Glutamatergic neuron (in vitro differentiated cells): ENCODE measurements around the gene HDAC4. TPM values are rescaled to one million over a fixed set of nuclear protein-coding genes. Genes with fewer than 3 reads are reported as not detected.

Experiments
- DNase-seq: peaks from one replicate; pipeline ENCODE4 v3.0.0; 2022
- H3K27ac Mint-ChIP-seq: one replicate; pipeline ENCODE4 v1.8.0; 2020; ENCODE audit warnings: mild to moderate bottlenecking, mixed read lengths, inconsistent platforms; ENCODE audit not compliant: unreplicated experiment
- H3K27me3 Mint-ChIP-seq: one replicate; pipeline ENCODE4 v1.8.0; 2020; ENCODE audit warnings: mild to moderate bottlenecking, moderate library complexity, mixed read lengths, inconsistent platforms; ENCODE audit not compliant: unreplicated experiment
- H3K36me3 Mint-ChIP-seq: one replicate; pipeline ENCODE4 v1.8.0; 2020; ENCODE audit warnings: mild to moderate bottlenecking, mixed read lengths, inconsistent platforms; ENCODE audit not compliant: unreplicated experiment
- H3K4me1 Mint-ChIP-seq: one replicate; pipeline ENCODE4 v1.8.0; 2020; ENCODE audit warnings: mild to moderate bottlenecking, low read depth, mixed read lengths, inconsistent platforms; ENCODE audit not compliant: unreplicated experiment
- H3K4me3 Mint-ChIP-seq: one replicate; pipeline ENCODE4 v1.8.0; 2020; ENCODE audit warnings: mild to moderate bottlenecking, mixed read lengths, inconsistent platforms; ENCODE audit not compliant: unreplicated experiment
- H3K9me3 Mint-ChIP-seq: one replicate; pipeline ENCODE4 v1.8.0; 2020; ENCODE audit warnings: mild to moderate bottlenecking, moderate library complexity, mixed read lengths, inconsistent platforms; ENCODE audit not compliant: unreplicated experiment
- total RNA-seq: library from RNA; stranded (reverse); fragmentation: NEBNext Ultra II Directional; extraction: Animal tissue kit (Norgen Biotek cat#: 25700); gene quantifications from one replicate; pipeline ENCODE4 v1.2.1, GENCODE V29; 2021; ENCODE audit not compliant: unreplicated experiment
- TF ChIP-seq, protein P1 (sequence below): fragments of 200-600 bp; sonication (generic); IDR thresholded peaks from one replicate; pipeline ENCODE4 v1.5.0; 2021; ENCODE audit not compliant: partially characterized antibody, unreplicated experiment

HDAC4 gene
- total RNA-seq, 1 donor from 2014 or later: 90.6 TPM

DNA sequence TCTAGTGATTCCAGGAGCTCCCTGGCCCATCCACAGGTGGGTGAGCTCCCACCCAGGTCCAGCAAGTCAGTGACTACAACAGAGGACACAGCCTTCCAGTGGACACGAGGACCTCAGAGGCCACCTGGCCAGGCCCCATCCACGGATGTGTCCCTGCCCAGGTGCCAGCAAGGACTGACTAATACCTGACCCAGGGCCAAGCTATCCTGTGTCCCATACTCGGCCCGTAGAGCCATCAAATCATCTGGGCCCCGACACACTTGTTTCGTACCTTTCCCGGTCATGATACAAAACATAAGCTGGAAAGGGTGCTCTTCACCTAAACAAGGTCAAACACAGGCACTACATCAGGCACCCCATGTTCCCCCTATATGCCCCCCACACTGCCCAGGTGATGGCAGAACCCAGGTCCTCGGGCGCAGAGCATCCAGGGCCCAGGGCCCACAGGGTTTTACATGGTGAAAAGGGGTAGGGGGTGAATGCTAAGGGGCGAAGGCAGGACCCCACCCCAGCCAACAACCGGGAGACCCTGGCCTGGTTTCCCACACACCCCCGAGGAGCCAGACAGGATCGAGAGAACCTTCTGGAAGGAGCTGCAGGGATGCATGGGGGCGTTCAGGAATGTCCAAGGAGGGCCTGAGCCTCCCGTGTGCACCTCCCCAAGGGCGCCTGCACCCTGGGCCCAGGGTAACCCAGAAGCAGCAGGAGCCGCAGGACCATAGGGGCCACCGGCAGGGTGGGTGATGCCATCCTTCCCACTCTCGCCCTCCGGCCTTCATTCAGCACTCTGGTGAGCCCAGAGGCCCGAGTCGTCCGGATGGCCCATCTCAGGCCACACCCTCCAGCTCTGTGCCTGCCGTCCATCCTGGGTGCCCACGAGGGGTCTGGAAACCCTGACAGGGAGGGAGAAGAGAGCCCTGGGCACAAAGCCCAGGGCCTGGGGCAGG, 94.3 kb downstream of the HDAC4 start:
- Mint-ChIP-seq H3K4me1 (peaks cover 64% of the 10 kb centered on the region), H3K4me3 (peak overlapping the region; percentile 9), H3K27me3 (peaks cover 4% of the 10 kb centered on the region), H3K27ac (no peak overlapping the region), H3K9me3 (peaks cover 21% of the 10 kb centered on the region), H3K36me3 (no peaks in the 10 kb centered on the region)
- DNase-seq: no peak
- TF ChIP-seq, protein P1, sequence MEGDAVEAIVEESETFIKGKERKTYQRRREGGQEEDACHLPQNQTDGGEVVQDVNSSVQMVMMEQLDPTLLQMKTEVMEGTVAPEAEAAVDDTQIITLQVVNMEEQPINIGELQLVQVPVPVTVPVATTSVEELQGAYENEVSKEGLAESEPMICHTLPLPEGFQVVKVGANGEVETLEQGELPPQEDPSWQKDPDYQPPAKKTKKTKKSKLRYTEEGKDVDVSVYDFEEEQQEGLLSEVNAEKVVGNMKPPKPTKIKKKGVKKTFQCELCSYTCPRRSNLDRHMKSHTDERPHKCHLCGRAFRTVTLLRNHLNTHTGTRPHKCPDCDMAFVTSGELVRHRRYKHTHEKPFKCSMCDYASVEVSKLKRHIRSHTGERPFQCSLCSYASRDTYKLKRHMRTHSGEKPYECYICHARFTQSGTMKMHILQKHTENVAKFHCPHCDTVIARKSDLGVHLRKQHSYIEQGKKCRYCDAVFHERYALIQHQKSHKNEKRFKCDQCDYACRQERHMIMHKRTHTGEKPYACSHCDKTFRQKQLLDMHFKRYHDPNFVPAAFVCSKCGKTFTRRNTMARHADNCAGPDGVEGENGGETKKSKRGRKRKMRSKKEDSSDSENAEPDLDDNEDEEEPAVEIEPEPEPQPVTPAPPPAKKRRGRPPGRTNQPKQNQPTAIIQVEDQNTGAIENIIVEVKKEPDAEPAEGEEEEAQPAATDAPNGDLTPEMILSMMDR: no peak

DNA sequence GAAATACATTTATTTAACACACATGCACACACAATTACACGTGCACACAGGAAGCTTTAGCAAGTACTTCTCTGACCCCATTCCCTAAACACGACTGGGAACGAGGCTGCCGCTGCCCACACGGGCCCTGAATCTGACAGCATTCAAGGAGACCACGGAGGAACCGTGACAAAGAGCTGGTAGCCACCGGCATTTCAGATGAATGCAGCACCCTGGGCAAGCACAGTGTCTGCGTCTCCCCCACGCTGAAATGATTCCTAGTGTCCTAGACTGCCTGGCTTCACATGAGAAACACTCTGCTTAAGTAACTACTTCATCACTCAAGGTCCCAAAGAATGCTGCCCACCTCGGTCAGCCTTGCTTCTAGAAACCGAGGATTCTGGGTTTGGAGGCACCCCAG, 95.0 kb downstream of the HDAC4 start:
- no peak for DNase-seq
- Mint-ChIP-seq H3K27me3 (peaks cover 6% of the 10 kb centered on the region), H3K4me3 (peak overlapping the region; percentile 9), H3K36me3 (no peaks in the 10 kb centered on the region), H3K27ac (peak overlapping the region; percentile 33), H3K9me3 (peaks cover 21% of the 10 kb centered on the region), H3K4me1 (peaks cover 63% of the 10 kb centered on the region)
- TF ChIP-seq, protein P1: no peak

DNA sequence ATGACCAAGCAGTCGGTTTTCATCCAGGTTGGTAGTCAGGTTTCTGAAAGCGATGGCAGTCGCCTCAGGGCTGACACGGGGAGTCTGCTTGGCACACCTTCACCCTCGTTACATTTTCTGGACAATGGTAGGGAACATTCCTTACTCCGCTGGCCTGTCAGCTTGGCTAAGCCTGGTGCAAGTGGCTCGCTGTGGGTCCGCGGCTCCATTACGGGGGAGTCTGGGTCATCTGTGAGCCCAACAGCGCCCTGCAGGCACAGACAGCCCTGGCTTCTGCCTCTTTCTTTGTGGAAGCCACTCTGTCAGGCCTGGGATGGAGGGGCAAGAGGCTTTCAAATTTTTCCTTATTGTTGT, 95.6 kb downstream of the HDAC4 start:
- Mint-ChIP-seq H3K4me1 (peaks cover 61% of the 10 kb centered on the region), H3K36me3 (no peaks in the 10 kb centered on the region), H3K27ac (peak overlapping the region; percentile 2), H3K9me3 (peaks cover 21% of the 10 kb centered on the region), H3K4me3 (no peak overlapping the region), H3K27me3 (peaks cover 4% of the 10 kb centered on the region)
- TF ChIP-seq, protein P1: no peak
- no peak for DNase-seq

DNA sequence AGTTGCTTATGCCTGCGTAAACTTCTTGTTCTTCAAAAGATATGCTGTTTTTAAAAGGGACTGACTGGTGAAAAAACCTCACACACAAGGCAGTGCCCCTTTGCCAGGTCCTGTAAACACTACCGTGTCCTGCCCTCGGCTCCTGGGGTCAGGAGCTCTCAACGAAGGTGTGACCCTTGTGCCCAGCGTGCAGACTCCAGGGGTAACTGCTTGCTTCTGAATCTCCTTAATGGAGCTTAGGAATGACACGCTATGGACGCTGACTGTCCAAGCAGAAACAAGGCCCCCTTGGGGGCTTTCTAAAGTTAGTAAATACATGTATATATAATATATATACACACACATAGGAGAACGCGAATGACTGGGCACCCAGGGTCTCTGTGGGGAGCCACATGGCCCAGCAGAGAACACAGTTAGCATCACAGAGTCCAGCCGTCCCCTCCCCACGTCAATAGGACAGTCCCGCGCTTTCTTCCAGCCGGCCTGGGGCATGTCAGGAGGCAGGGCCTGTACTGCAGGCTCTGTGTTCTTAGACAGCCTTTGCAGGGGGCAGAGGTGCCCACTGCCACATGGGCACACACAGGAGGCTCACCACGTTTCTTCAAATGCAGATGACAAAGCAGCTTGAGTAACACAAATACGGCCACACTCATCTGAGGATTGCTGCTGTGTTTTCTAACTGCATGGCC, 96.1 kb downstream of the HDAC4 start:
- H3K27me3 Mint-ChIP-seq: peaks cover 3% of the 10 kb centered on the region
- H3K4me3 Mint-ChIP-seq: no peak overlapping the region
- TF ChIP-seq, protein P1: no peak
- H3K27ac Mint-ChIP-seq: peak overlapping the region; percentile 2
- H3K4me1 Mint-ChIP-seq: peaks cover 61% of the 10 kb centered on the region
- H3K36me3 Mint-ChIP-seq: no peaks in the 10 kb centered on the region
- DNase-seq: no peak
- peaks cover 24% of the 10 kb centered on the region for H3K9me3 Mint-ChIP-seq
